ENCODE data around the gene TSPAN3. TPM values are rescaled to one million over a fixed set of nuclear protein-coding genes. Genes with fewer than 3 reads are reported as not detected.

TSPAN3 gene
- total RNA-seq, 2 donors from 2014 or later, result 215 to 256 TPM

DNA sequence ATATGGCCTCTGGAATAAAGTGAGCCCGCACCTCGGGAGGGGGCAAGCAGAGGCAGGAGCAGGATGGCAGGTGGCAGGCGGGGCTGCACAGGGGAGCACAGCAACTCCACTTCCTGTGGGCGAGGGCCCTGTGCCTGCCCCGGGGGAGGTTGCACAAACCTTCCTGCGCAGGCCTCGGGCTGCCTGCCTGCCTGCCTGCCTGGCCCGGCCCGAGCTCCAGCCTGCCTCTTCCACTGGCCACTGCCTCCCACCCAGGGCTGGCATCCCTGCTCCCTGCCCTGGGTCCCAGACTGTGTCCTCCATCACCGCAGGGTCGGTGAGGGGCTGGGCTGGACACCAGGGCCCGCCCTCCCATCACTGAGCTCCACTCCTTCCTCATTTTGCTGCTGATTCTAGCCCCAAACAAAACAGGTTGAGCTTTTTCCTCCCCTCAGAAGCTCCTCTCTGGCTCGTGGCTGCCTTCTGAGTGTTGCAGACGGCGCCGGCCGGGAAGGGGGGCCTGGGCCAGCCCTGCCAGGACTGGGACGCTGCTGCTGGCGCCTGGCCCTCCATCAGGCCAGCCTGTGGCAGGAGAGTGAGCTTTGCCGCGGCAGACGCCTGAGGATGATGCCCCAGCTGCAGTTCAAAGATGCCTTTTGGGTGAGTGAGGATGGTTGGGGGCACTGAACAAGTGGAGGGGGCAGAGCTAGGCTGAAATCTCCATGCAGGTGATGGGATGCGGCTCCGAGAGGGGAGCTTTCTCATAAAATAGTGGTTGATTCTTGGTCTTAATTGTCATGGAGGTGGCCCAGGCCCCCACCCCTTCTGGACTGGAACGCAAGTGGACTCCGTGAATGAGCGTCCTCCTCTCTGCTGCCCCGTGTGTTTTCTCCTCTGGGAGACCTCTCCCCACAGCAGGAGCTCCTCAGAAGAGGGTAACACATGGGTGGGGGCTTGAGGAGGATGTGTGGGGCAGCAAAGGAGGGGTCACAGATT is 75.7 kb downstream of the TSPAN3 start, which contains the start of gene PSTPIP1:
Gene PSTPIP1 (plus strand): TSS at position 156 of the 975 bp plus-strand sequence. CDS start 448 bp downstream, at position 604.
- H3K9me3 ChIP-seq, result no peaks in the 10 kb centered on the region
- H3K36me3 ChIP-seq, result no peaks in the 10 kb centered on the region
- H3K4me1 ChIP-seq (ENCODE audit: control insufficient read depth in 1 of 2, low read depth in 2 of 2), result peaks cover 22 to 45% of the 10 kb centered on the region in 2 donors
- peak within 1 kb of the TSS; percentile 92 to 95 for H3K27ac ChIP-seq
- TF ChIP-seq, protein P1, sequence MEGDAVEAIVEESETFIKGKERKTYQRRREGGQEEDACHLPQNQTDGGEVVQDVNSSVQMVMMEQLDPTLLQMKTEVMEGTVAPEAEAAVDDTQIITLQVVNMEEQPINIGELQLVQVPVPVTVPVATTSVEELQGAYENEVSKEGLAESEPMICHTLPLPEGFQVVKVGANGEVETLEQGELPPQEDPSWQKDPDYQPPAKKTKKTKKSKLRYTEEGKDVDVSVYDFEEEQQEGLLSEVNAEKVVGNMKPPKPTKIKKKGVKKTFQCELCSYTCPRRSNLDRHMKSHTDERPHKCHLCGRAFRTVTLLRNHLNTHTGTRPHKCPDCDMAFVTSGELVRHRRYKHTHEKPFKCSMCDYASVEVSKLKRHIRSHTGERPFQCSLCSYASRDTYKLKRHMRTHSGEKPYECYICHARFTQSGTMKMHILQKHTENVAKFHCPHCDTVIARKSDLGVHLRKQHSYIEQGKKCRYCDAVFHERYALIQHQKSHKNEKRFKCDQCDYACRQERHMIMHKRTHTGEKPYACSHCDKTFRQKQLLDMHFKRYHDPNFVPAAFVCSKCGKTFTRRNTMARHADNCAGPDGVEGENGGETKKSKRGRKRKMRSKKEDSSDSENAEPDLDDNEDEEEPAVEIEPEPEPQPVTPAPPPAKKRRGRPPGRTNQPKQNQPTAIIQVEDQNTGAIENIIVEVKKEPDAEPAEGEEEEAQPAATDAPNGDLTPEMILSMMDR (IDR thresholded peaks at IDR 0.05), result no peak
- DNase-seq (ENCODE audit: low spot score) (no peak), ATAC-seq (ENCODE audit: insufficient number of reproducible peaks, low FRiP score, low read depth) (peak; percentile 57)
- no peaks in the 10 kb centered on the region for H3K27me3 ChIP-seq (replicated peaks; ENCODE audit: insufficient read depth)
- H3K4me3 ChIP-seq, result peak within 1 kb of the TSS; percentile 64

DNA sequence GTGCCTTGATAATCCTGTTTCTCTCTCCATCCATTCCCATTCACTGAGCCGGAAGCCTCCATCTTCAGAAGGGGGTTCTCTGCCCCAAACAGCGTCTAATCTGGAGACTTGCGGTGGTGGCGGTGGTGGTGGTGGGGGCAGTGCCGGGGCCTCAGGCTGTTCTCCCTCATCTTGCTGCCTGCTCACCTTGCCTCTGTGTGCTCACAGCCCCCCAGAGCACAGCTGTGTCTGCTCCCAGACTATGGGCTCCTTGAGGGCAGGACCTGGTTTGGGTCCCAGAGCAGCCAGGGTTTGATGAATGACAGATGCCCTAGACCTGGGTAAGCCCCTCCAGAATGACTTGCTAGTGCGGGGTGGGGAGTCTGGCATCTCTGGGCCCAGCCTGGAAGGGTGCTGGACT is 76.4 kb downstream of the TSPAN3 start:
- no peaks in the 10 kb centered on the region for H3K27me3 ChIP-seq (replicated peaks; ENCODE audit: insufficient read depth)
- H3K4me3 ChIP-seq, result peak overlapping the region; percentile 64
- peak overlapping the region; percentile 92 to 95 for H3K27ac ChIP-seq
- H3K36me3 ChIP-seq, result no peaks in the 10 kb centered on the region
- peaks cover 22 to 45% of the 10 kb centered on the region in 2 donors for H3K4me1 ChIP-seq (ENCODE audit: control insufficient read depth in 1 of 2, low read depth in 2 of 2)
- DNase-seq (ENCODE audit: low spot score), result no peak
- no peak for ATAC-seq (ENCODE audit: insufficient number of reproducible peaks, low FRiP score, low read depth)
- TF ChIP-seq, protein P1 (IDR thresholded peaks at IDR 0.05), result no peak
- H3K9me3 ChIP-seq, result no peaks in the 10 kb centered on the region

DNA sequence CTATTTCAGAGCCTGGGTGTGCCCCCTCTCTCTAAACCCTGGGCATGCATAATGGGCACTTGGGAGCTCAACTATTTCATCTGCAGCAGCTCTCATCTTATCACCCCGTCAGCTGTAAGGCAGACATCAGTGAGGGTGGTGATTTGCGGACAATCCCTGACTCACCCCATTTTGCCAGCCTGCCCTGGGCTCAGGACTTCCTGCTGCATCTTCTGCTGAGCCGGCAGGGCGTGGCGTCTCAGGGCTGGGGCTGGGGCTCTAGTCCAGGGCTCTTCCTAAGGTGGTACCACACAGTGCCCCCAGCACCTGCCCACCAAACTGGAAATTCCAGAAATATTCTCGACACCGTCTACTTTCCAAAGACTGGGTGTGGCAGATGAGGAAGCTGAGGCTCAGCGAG is 76.9 kb downstream of the TSPAN3 start:
- Histone ChIP-seq H3K4me3 (no peak overlapping the region), H3K9me3 (no peaks in the 10 kb centered on the region), H3K4me1 (ENCODE audit: control insufficient read depth in 1 of 2, low read depth in 2 of 2) (peaks cover 22 to 45% of the 10 kb centered on the region in 2 donors), H3K27me3 (replicated peaks; ENCODE audit: insufficient read depth) (no peaks in the 10 kb centered on the region), H3K36me3 (no peaks in the 10 kb centered on the region), H3K27ac (peak overlapping the region; percentile 92 to 95)
- DNase-seq (ENCODE audit: low spot score) (no peak), ATAC-seq (ENCODE audit: insufficient number of reproducible peaks, low FRiP score, low read depth) (no peak)
- TF ChIP-seq, protein P1 (IDR thresholded peaks at IDR 0.05), result no peak

DNA sequence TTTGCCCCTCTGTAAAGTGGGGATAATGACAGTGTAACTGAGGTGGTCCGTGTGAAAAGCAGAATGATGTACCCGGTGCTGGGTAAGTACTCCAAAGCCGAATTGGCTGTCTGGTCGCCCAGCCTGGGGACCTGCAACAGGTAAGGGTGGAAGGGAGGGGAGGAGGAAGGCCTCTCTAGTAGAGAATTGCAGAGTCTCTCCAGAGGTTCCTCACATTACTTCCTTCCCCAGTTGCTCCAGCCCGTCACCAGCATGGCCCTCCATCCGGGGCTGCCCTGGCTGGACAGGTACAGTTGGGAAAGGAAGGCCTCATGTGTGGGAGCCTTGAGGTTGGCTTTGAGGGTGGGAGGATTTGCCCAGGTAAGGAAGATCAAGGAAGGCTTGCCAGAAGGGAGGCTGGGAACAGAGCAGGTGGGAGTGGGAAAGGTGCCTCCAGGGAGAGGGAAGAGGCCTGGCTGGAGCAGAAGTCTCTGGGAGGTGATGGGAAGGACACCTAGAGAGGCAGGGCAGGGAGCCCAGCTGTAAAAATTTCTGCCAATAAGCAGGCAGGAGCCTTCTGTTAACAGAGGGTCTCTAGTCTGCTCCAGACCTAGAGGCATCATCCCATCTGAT is 77.7 kb downstream of the TSPAN3 start:
- H3K4me1 ChIP-seq (ENCODE audit: control insufficient read depth in 1 of 2, low read depth in 2 of 2), result peaks cover 22 to 40% of the 10 kb centered on the region in 2 donors
- H3K36me3 ChIP-seq, result no peaks in the 10 kb centered on the region
- H3K27ac ChIP-seq, result no peak overlapping the region
- H3K4me3 ChIP-seq, result no peak overlapping the region
- H3K27me3 ChIP-seq (replicated peaks; ENCODE audit: insufficient read depth), result no peaks in the 10 kb centered on the region
- DNase-seq (ENCODE audit: low spot score) (no peak), ATAC-seq (ENCODE audit: insufficient number of reproducible peaks, low FRiP score, low read depth) (no peak)
- TF ChIP-seq, protein P1 (IDR thresholded peaks at IDR 0.05), result no peak
- H3K9me3 ChIP-seq, result no peaks in the 10 kb centered on the region

Data from thoracic aorta (tissue), 2 donors.